MG63 (cell line): ENCODE measurements around the gene CCDC33. TPM values are rescaled to one million over a fixed set of nuclear protein-coding genes. Genes with fewer than 3 reads are reported as not detected.

Experiments
- DNase-seq: peaks from one replicate; pipeline ENCODE4 v3.0.0-alpha.2; 2020
- H3K27me3 ChIP-seq: fragments of 250-450 bp; sonication (Bioruptor Pico); 2 replicates; pipeline ENCODE4 v1.5.1; 2020; ENCODE audit warnings: mild to moderate bottlenecking, moderate library complexity
- H3K36me3 ChIP-seq: fragments of 250-450 bp; sonication (Bioruptor Pico); 2 replicates; pipeline ENCODE4 v1.5.1; 2020; ENCODE audit warnings: mild to moderate bottlenecking, moderate library complexity
- H3K4me3 ChIP-seq: fragments of 250-450 bp; sonication (Bioruptor Pico); 2 replicates; pipeline ENCODE4 v1.5.1; 2020; ENCODE audit warnings: mild to moderate bottlenecking, moderate library complexity
- H3K9me3 ChIP-seq: fragments of 250-450 bp; sonication (Bioruptor Pico); 2 replicates; pipeline ENCODE4 v1.5.1; 2020; ENCODE audit warnings: mild to moderate bottlenecking, moderate library complexity
- total RNA-seq: library from RNA; depleted of rRNA; stranded (reverse); fragments of >200 nt; shearing (Covaris generic); gene quantifications from 2 replicates; pipeline ENCODE4 v1.2.3, GENCODE V29; 2014; ENCODE audit warnings: low replicate concordance

Gene CCDC33
- total RNA-seq, 1 experiment from 2014 or later: not detected

- no peak for DNase-seq
- Histone ChIP-seq H3K9me3 (no peaks in the 10 kb centered on the region), H3K4me3 (no peak overlapping the region), H3K27me3 (no peaks in the 10 kb centered on the region), H3K36me3 (no peaks in the 10 kb centered on the region)
Measured at GRCh38 chr15:74240897-74241614, 4.9 kb downstream of the CCDC33 start.

- DNase-seq: peak; percentile 48
- H3K9me3 ChIP-seq: no peaks in the 10 kb centered on the region
- no peaks in the 10 kb centered on the region for H3K36me3 ChIP-seq
- no peaks in the 10 kb centered on the region for H3K27me3 ChIP-seq
- H3K4me3 ChIP-seq: no peak overlapping the region
Measured at GRCh38 chr15:74242441-74243185, 6.5 kb downstream of the CCDC33 start.

GRCh38 chr15:74243431-74243830 lies 7.3 kb downstream of the CCDC33 start:
- Histone ChIP-seq H3K27me3 (no peaks in the 10 kb centered on the region), H3K4me3 (no peak overlapping the region), H3K9me3 (no peaks in the 10 kb centered on the region), H3K36me3 (no peaks in the 10 kb centered on the region)
- no peak for DNase-seq

- Histone ChIP-seq H3K27me3 (no peaks in the 10 kb centered on the region), H3K9me3 (no peaks in the 10 kb centered on the region), H3K4me3 (no peak overlapping the region), H3K36me3 (no peaks in the 10 kb centered on the region)
- no peak for DNase-seq
Measured at GRCh38 chr15:74244822-74245341, 8.8 kb downstream of the CCDC33 start.

GRCh38 chr15:74245342-74245931 lies 9.3 kb downstream of the CCDC33 start:
- H3K27me3 ChIP-seq: no peaks in the 10 kb centered on the region
- DNase-seq: no peak
- H3K36me3 ChIP-seq: no peaks in the 10 kb centered on the region
- H3K4me3 ChIP-seq: no peak overlapping the region
- no peaks in the 10 kb centered on the region for H3K9me3 ChIP-seq

GRCh38 chr15:74250266-74250665 lies 14.1 kb downstream of the CCDC33 start:
- Histone ChIP-seq H3K4me3 (no peak overlapping the region), H3K36me3 (no peaks in the 10 kb centered on the region), H3K9me3 (no peaks in the 10 kb centered on the region), H3K27me3 (no peaks in the 10 kb centered on the region)
- DNase-seq: no peak

GRCh38 chr15:74251131-74251811 lies 15.1 kb downstream of the CCDC33 start:
- Histone ChIP-seq H3K27me3 (no peaks in the 10 kb centered on the region), H3K9me3 (no peaks in the 10 kb centered on the region), H3K4me3 (no peak overlapping the region), H3K36me3 (no peaks in the 10 kb centered on the region)
- peak; percentile 89 for DNase-seq

GRCh38 chr15:74252291-74252690 lies 16.2 kb downstream of the CCDC33 start:
- Histone ChIP-seq H3K9me3 (no peaks in the 10 kb centered on the region), H3K36me3 (no peaks in the 10 kb centered on the region), H3K27me3 (no peaks in the 10 kb centered on the region), H3K4me3 (no peak overlapping the region)
- peak; percentile 39 for DNase-seq

- no peak for DNase-seq
- H3K36me3 ChIP-seq: no peaks in the 10 kb centered on the region
- no peaks in the 10 kb centered on the region for H3K27me3 ChIP-seq
- H3K9me3 ChIP-seq: no peaks in the 10 kb centered on the region
- H3K4me3 ChIP-seq: no peak overlapping the region
Measured at GRCh38 chr15:74252721-74253120, 16.6 kb downstream of the CCDC33 start.

- Histone ChIP-seq H3K9me3 (no peaks in the 10 kb centered on the region), H3K4me3 (no peak overlapping the region), H3K36me3 (no peaks in the 10 kb centered on the region), H3K27me3 (no peaks in the 10 kb centered on the region)
- no peak for DNase-seq
Measured at GRCh38 chr15:74253211-74253921, 17.2 kb downstream of the CCDC33 start.

- Histone ChIP-seq H3K4me3 (no peak overlapping the region), H3K36me3 (no peaks in the 10 kb centered on the region), H3K9me3 (no peaks in the 10 kb centered on the region), H3K27me3 (no peaks in the 10 kb centered on the region)
- DNase-seq: no peak
Measured at GRCh38 chr15:74257105-74257504, 21.0 kb downstream of the CCDC33 start.

GRCh38 chr15:74257623-74258022 lies 21.5 kb downstream of the CCDC33 start:
- DNase-seq: no peak
- H3K27me3 ChIP-seq: no peaks in the 10 kb centered on the region
- H3K36me3 ChIP-seq: no peaks in the 10 kb centered on the region
- no peaks in the 10 kb centered on the region for H3K9me3 ChIP-seq
- H3K4me3 ChIP-seq: no peak overlapping the region

GRCh38 chr15:74258456-74259291 lies 22.5 kb downstream of the CCDC33 start:
- Histone ChIP-seq H3K27me3 (no peaks in the 10 kb centered on the region), H3K9me3 (no peaks in the 10 kb centered on the region), H3K36me3 (no peaks in the 10 kb centered on the region), H3K4me3 (no peak overlapping the region)
- DNase-seq: no peak

GRCh38 chr15:74259292-74259648 lies 23.1 kb downstream of the CCDC33 start:
- Histone ChIP-seq H3K9me3 (no peaks in the 10 kb centered on the region), H3K4me3 (no peak overlapping the region), H3K27me3 (no peaks in the 10 kb centered on the region), H3K36me3 (no peaks in the 10 kb centered on the region)
- no peak for DNase-seq

GRCh38 chr15:74259821-74260607 lies 23.9 kb downstream of the CCDC33 start:
- no peak overlapping the region for H3K4me3 ChIP-seq
- H3K27me3 ChIP-seq: peaks cover 2% of the 10 kb centered on the region; the same call in 1 of the 2 replicates
- no peaks in the 10 kb centered on the region for H3K36me3 ChIP-seq
- no peaks in the 10 kb centered on the region for H3K9me3 ChIP-seq
- no peak for DNase-seq
